Body of pancreas (tissue), 4 donors: Measurements from ENCODE around the gene CEACAM1. TPM values are rescaled to one million over a fixed set of nuclear protein-coding genes. Genes with fewer than 3 reads are reported as not detected.
"Not testable (repeated sequence)": the region's sequence is repeated elsewhere in the genome, so short reads cannot be mapped to it uniquely, and the experiment has no call there.

Experiments
- ATAC-seq: fragments of 150-250 bp; one replicate; pipeline ENCODE4 v1.9.1; 2016
- DNase-seq, 4 donors: peaks; one replicate each; pipeline ENCODE4 v3.0.0-alpha.2; 2019
- H3K27ac ChIP-seq, 4 donors: fragments of 200-600 bp; sonication (generic); 1 replicate in 3 of 4; 2 replicates in 1 of 4; pipeline versions ENCODE4 v1.5.1 to v1.6.1; 2016 to 2019; ENCODE audit warnings: mild to moderate bottlenecking in 1 of 4, mixed read lengths in 1 of 4, moderate library complexity in 1 of 4
- H3K27me3 ChIP-seq, 2 donors: fragments of 200-600 bp; sonication (generic); one replicate each; pipeline ENCODE4 v1.6.0; 2016; ENCODE audit warnings: mild to moderate bottlenecking in 1 of 2
- H3K36me3 ChIP-seq, 2 donors: fragments of 200-600 bp; sonication (generic); replicated peaks in 1 of 2; 2 replicates each; pipeline ENCODE4 v1.5.1; 2016; ENCODE audit warnings: low read depth in 2 of 2; ENCODE audit not compliant: insufficient read depth in 1 of 2
- H3K4me1 ChIP-seq: fragments of 200-600 bp; sonication (generic); one replicate; pipeline ENCODE4 v1.6.0; 2016
- H3K4me3 ChIP-seq, 2 donors: fragments of 200-600 bp; sonication (generic); 1 replicate in 1 of 2; 2 replicates in 1 of 2; pipeline ENCODE4 v1.5.1; 2016 to 2019
- H3K9me3 ChIP-seq, 3 donors: fragments of 200-600 bp; sonication (generic); 1 replicate in 2 of 3; 2 replicates in 1 of 3; pipeline ENCODE4 v1.5.1; 2016
- POLR2A ChIP-seq, 3 donors: fragments of 450-650 bp; IDR thresholded peaks; one replicate each; pipeline ENCODE4 v1.6.1; 2016; ENCODE audit warnings: antibody characterized with exemption in 3 of 3, mild to moderate bottlenecking in 2 of 3
- WGBS, 2 donors: methylation state at CpG; one replicate each; pipeline ENCODE4 v1.1.5; 2017; 5-methylcytosine and 5-hydroxymethylcytosine counted together
- intact Hi-C: fragments of 100-400 bp; cut with DNase I; formaldehyde crosslinking; loops from one replicate; pipeline ENCODE4 v1.15.1; 2023
- total RNA-seq, 2 donors: library from RNA; depleted of rRNA; stranded (reverse); fragments of >200 nt; gene quantifications; one replicate each; pipeline ENCODE4 v1.1.0, GENCODE V29; 2016
- TF ChIP-seq, protein P1 (sequence below), 7 experiments: fragments of 450-650 bp in 4 of 7; fragments of 200-600 bp in 3 of 7; sonication (generic) in 3 of 7; IDR thresholded peaks; one replicate each; pipeline ENCODE4 v1.5.1; 2016 to 2019; ENCODE audit warnings: antibody characterized with exemption in 7 of 7

CEACAM1 gene
- total RNA-seq, 2 donors from 2014 or later: 1.8 to 2.3 TPM

DNA sequence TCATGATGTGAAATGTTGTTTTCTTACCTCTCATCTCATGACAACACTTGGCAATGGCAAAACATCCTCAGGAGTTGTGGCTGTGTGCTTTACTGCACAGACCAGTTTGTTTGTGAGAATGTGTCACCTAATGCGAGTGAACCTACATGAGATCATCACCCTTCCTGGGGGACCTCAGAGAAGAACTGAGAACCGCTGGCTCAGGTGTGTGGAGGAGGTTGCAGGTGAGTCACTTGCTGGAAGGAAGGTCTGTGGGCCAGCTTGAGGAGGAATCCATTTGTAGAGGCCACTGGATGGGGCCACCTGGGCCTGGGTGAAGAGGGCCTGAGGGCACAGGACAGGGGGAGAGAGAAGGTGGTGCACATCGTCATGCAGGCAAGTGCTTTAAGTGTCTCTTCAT, 3.0 kb upstream of the CEACAM1 start:
- ATAC-seq: no peak
- no peak for DNase-seq
- TF ChIP-seq, protein P1, sequence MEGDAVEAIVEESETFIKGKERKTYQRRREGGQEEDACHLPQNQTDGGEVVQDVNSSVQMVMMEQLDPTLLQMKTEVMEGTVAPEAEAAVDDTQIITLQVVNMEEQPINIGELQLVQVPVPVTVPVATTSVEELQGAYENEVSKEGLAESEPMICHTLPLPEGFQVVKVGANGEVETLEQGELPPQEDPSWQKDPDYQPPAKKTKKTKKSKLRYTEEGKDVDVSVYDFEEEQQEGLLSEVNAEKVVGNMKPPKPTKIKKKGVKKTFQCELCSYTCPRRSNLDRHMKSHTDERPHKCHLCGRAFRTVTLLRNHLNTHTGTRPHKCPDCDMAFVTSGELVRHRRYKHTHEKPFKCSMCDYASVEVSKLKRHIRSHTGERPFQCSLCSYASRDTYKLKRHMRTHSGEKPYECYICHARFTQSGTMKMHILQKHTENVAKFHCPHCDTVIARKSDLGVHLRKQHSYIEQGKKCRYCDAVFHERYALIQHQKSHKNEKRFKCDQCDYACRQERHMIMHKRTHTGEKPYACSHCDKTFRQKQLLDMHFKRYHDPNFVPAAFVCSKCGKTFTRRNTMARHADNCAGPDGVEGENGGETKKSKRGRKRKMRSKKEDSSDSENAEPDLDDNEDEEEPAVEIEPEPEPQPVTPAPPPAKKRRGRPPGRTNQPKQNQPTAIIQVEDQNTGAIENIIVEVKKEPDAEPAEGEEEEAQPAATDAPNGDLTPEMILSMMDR (IDR thresholded peaks at IDR 0.05): no peak
- TF ChIP-seq POLR2A (IDR thresholded peaks at IDR 0.05): no peak
- intact Hi-C loops: no loop called here
- Histone ChIP-seq H3K4me1 (peaks cover 7% of the 10 kb centered on the region), H3K36me3 (no peaks in the 10 kb centered on the region), H3K27ac (no peak overlapping the region), H3K4me3 (no peak overlapping the region), H3K9me3 (no peaks in the 10 kb centered on the region), H3K27me3 (no peaks in the 10 kb centered on the region)
- 79 to 89% methylated on average over 3 of the region's 3 CpGs for WGBS, 2 donors

DNA sequence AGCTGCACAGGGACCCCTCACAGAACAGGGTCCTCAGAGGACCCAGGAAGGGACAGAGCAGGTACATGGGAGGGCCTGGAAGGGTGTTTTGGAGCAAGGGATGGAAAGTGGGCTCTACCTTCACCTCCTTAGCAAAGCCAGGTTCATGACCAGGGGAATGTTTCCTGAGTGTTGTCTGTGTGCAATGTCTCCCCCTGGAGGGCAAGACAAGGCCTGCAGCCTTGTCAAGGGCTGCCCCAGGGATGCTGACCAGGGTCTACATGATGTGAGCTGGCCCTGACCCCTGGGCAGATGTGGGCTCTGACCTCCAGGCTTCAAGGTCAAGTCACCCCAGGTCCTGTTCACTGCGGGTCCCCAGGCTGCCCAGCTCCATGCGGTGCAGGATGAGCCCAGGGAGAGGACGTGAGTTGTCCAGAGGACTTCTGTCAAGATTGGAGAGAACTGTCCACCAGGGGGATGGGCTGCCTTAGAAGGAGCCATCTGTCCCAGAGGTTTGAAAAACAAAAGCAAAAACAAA, 1.0 kb upstream of the CEACAM1 start:
- 34 to 51% methylated on average over 3 of the region's 3 CpGs for WGBS, 2 donors
- Histone ChIP-seq H3K9me3 (no peaks in the 10 kb centered on the region), H3K27me3 (no peaks in the 10 kb centered on the region), H3K4me1 (peaks cover 7% of the 10 kb centered on the region), H3K27ac (peak overlapping the region in 1 of 4 donors; percentile 42), H3K36me3 (no peaks in the 10 kb centered on the region), H3K4me3 (no peak overlapping the region)
- ATAC-seq: peak; percentile 88
- peak; percentile 70 to 79 (median 74) for DNase-seq
- intact Hi-C loops: loop anchor here (2.0 kb wide), 1 partner anchor 81 kb away; no protein-coding TSS in a partner anchor
- TF ChIP-seq POLR2A (IDR thresholded peaks at IDR 0.05): no peak
- TF ChIP-seq, protein P1 (IDR thresholded peaks at IDR 0.05): peak; percentile 87 to 95 (median 94)

DNA sequence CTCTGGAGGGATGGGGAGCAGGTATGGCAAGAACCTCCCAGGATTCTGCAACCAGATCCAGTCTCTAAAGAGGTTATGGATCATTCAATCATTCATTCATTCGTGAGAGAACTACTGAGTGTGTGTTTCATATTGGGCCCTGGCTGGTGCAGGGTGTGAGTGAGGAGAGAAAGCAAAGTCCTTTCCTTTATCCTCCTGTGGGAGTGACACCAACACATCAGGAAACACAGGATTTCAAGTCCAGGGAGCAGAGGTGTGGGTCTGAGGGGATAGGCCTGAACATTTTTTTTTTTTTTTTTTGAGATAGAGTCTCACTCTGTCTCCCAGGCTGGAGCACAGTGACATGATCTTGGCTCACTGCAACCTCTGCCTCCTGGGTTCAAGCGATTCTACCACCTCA, 3.3 kb downstream of the CEACAM1 start:
- H3K27ac ChIP-seq: no peak overlapping the region
- no peaks in the 10 kb centered on the region for H3K36me3 ChIP-seq
- TF ChIP-seq, protein P1 (IDR thresholded peaks at IDR 0.05): no peak
- TF ChIP-seq POLR2A (IDR thresholded peaks at IDR 0.05): no peak
- H3K4me1 ChIP-seq: peaks cover 7% of the 10 kb centered on the region
- no peaks in the 10 kb centered on the region for H3K9me3 ChIP-seq
- 69 to 74% methylated on average over 2 of the region's 2 CpGs for WGBS, 2 donors
- no peaks in the 10 kb centered on the region for H3K27me3 ChIP-seq
- ATAC-seq (no peak), DNase-seq (no peak)
- H3K4me3 ChIP-seq: no peak overlapping the region
- intact Hi-C loops: no loop called here

DNA sequence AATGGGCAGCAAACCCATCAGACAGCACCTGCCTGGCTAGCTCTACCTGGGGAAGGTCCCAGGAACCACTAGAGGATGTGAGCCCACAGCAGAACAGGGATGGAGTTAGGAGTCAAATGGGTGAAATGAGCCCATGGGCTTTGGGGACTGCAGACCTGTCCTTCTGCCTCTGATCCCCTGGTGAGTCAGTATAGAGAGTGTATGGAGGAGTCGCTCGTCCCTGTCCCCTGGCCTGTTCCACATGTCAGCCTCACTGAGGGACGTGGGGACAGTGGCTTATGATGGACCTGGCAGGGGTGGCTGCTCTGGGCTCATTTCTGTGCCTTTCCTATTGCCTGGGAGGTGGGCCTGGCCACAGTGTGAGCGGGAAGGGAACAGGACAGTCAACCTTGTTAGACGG, 4.0 kb downstream of the CEACAM1 start:
- intact Hi-C loops: no loop called here
- TF ChIP-seq, protein P1 (IDR thresholded peaks at IDR 0.05): no peak
- no peak for TF ChIP-seq POLR2A (IDR thresholded peaks at IDR 0.05)
- no peaks in the 10 kb centered on the region for H3K36me3 ChIP-seq
- DNase-seq (no peak), ATAC-seq (no peak)
- H3K9me3 ChIP-seq: no peaks in the 10 kb centered on the region
- H3K4me3 ChIP-seq: no peak overlapping the region
- peaks cover 7% of the 10 kb centered on the region for H3K4me1 ChIP-seq
- WGBS, 2 donors: 81 to 86% methylated on average over 5 of the region's 5 CpGs
- no peak overlapping the region for H3K27ac ChIP-seq
- H3K27me3 ChIP-seq: no peaks in the 10 kb centered on the region

DNA sequence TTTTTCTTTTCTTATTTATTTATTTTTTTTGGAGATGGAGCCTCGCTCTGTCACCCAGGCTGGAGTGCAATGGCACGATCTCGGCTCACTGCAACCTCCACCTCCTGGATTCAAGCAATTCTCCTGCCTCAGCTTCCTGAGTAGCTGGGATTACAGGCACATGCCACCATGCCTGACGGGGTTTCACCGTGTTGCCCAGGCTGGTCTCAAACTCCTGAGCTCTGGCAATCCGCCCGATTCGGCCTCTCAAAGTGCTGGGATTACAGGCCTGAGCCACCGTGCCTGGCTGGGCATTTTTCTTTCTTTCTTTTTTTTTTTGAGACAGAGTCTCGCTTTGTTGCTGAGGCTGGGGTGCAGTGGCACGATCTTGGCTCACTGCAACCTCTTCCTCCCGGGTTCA, 6.0 kb downstream of the CEACAM1 start:
- 87 to 88% methylated on average over 12 of the region's 12 CpGs for WGBS, 2 donors
- ATAC-seq, intact Hi-C loops, DNase-seq, H3K9me3 ChIP-seq, H3K27me3 ChIP-seq, H3K4me3 ChIP-seq, H3K4me1 ChIP-seq, H3K27ac ChIP-seq, H3K36me3 ChIP-seq: not testable (repeated sequence)
